ENCODE data around the gene P2RX2.

P2RX2 gene

GRCh38 chr12:132618683-132619043, at the start of gene P2RX2:
Gene P2RX2, plus strand, starts transcription at chr12:132618776. Its CDS starts 41 bp downstream, at chr12:132618817.
- DNase-seq (ENCODE audit: low spot score): no peak

DNA sequence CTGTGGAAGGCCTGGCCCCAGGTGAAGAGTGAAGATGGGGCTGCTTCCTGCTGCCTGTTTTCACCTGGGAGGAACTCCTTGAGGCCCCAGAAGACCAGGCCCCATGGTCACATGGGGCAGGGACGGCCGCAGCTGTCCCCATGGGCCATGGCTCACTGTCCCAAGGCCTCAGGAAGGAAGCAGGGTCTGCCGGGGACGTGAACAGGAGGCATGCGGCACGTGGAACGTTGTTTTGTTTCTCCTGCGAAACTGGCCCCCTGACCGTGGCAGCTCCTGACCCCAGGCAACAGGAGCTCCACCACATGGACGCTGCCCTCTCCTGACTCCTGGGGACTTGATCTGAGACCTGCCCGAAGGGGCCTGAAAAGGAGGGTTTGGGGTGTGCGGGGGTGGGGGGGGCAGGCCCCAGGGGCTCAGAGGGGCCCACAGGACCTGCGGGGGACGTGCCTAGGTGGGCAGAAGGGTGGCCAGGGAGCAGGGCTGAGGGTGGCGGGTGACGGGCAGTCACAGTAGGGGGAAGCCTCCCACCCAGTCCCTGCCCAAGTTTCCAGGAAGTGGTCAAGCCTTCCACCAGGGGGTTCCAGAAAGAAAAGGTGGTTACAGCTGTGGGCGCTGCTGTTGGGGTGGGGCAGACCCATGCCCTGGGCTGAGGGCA, 49.6 kb upstream of the P2RX2 start:
- DNase-seq (ENCODE audit: low spot score): no peak

DNA sequence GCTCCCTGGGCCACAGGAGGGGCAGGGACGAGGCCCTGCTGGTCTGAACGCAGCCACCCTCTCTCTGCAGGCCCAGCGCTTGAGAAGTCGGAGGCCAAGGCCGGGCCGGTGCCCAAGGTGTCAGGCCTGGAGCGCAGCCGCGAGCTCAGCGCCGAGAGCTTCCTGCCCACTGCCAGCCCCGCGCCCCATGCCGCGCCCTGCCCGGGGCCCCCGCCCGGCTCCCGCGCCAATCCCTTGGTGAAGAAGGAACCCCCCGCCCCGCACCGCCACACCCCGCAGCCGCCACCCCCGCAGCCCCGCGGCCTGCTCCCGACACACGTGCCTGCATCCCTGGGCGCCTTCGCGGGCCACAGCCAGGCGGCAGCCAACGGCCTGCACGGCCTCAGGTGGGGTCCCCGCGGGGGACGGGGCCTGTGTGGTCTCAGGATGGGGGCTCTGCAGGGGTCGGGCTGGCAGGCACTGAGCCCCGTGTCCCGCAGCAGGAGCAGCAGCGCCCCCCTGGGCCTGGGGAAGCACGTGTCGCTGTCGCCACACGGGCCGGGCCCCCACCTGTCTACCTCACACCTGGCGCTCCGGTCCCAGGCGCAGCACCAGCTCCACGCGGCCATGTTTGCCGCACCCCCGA, 48.6 kb upstream of the P2RX2 start:
- no peak for DNase-seq (ENCODE audit: low spot score)

GRCh38 chr12:132570635-132571034, 47.9 kb upstream of the P2RX2 start:
- no peak for DNase-seq (ENCODE audit: low spot score)

- DNase-seq (ENCODE audit: low spot score): no peak
Measured at GRCh38 chr12:132571051-132571450, 47.5 kb upstream of the P2RX2 start.

- DNase-seq (ENCODE audit: low spot score): no peak
Measured at GRCh38 chr12:132571598-132571997, 47.0 kb upstream of the P2RX2 start.

DNA sequence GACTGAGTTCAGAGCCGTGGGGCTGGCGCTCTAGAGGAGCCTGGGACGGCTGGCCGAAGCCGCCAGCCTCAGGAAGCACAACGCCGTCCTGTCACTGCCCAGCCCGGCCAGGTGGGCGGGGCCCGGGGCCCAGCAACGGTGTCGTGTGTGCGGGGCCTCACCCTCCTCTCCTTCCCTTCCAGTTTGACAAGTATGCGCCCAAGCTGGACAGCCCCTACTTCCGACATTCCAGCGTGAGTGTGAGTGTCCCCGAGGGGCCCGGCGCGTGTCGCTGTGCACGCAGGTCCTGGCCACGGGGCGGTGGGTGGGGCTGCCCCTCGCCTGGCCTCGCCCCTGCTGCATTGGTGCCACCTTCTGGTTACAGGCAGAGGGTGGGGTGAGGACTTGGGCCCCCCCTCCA, 46.5 kb upstream of the P2RX2 start:
- no peak for DNase-seq (ENCODE audit: low spot score)

GRCh38 chr12:132572801-132573760, 45.5 kb upstream of the P2RX2 start:
- no peak for DNase-seq (ENCODE audit: low spot score)

GRCh38 chr12:132574271-132574996, 44.1 kb upstream of the P2RX2 start:
- no peak for DNase-seq (ENCODE audit: low spot score)

- no peak for DNase-seq (ENCODE audit: low spot score)
Measured at GRCh38 chr12:132575661-132576060, 42.9 kb upstream of the P2RX2 start.

DNA sequence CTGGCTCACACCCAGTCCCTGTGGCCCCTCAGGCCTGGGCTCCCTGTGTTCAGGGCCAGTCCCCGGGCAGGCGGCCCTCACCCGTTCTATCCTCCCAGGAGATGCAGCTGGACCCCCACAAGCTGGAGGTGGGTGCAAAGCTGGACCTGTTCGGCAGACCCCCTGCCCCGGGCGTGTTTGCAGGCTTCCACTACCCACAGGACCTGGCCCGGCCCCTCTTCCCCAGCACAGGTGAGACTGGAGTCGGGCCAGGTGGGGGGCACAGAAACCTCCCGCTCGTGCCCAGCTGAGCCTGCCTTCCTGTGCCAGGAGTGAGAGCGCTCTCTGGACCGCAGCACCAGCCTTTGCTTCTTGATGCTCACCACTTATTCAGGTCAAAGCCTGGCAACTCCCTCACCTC, 41.9 kb upstream of the P2RX2 start:
- DNase-seq (ENCODE audit: low spot score): no peak

DNA sequence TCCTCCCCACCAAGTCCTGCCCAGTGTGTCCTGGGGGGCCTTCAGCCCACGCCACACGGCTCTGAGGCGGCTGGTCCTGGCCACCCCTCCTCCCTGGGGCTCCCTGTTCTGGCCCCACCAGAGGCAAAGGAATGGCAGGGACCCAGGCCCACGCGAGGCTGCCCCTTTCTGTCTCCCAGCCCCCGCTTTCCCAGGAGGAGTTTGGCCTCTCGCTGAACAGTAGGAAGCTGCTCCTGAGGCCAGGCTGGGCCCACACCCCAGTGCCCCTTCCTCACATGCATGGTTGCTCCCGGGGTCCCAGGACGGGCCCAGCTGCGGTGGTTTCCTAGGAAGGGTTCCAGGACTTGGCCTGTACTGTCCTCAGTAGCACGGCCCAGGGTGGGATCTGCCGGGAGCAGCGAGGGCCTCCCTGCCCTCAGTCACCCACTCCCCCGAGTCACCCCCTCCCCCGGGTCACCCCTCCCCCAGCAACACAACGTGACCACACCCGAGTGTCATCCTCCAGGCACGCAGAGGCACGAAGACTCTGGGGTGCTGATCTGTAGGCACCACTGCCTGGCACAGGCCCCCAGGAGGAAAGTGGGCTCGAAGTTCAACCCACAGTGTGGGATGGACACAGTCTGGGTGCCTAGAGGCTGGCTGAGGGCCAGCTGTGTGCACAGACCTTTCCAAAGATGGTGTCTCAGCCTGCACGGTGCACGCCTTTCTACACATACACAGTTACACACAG, 41.2 kb upstream of the P2RX2 start:
- DNase-seq (ENCODE audit: low spot score): no peak

GRCh38 chr12:132578118-132578517, 40.5 kb upstream of the P2RX2 start:
- no peak for DNase-seq (ENCODE audit: low spot score)

GRCh38 chr12:132578826-132579225, 39.8 kb upstream of the P2RX2 start:
- DNase-seq (ENCODE audit: low spot score): no peak

- DNase-seq (ENCODE audit: low spot score): no peak
Measured at GRCh38 chr12:132579744-132580143, 38.8 kb upstream of the P2RX2 start.

- DNase-seq (ENCODE audit: low spot score): no peak
Measured at GRCh38 chr12:132580701-132581292, 37.8 kb upstream of the P2RX2 start.

DNA sequence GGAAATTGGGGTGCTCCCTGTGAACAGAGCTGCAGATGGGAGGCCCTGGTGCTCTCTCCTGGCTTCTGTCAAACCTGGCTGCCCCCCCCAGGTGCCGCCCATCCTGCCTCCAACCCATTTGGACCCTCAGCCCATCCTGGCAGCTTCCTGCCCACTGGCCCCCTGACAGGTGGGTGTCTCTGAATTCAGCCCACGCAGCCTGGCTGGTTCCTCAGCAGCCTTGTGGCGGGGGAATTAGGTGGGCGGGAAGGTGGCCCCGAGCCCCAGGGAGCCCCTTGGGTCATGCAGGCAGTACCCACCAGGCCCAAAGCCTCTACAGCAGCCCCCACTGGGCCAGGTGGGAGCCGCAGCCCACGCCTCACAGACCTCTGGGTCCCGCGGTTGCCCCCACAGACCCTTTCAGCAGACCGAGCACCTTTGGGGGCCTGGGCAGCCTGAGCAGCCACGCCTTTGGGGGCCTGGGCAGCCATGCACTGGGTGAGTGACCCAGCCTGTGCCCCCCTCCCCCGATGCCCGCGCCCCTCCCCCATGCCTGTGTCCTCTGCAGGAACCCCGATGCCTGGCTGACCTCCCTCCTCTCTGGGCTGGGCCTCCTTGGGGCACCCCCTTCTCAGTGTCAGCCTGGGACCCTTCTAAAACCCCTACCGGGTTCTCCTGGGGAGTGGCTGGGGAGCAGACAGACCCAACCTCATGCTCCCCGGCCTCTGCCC, 37.1 kb upstream of the P2RX2 start:
- DNase-seq (ENCODE audit: low spot score): no peak

DNA sequence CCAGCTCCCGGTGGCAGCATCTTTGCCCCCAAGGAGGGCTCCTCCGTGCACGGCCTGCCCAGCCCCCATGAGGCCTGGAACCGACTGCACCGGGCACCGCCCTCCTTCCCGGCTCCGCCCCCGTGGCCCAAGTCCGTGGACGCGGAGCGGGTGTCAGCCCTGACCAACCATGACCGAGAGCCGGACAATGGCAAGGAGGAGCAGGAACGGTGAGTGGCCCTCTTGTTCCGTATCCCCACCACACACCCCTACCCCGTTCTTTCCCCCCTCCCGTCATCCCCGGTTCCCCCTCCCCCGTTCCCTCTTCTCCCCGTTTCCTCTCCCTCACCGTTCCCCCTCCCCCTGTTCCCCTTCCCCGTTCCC, 36.5 kb upstream of the P2RX2 start:
- no peak for DNase-seq (ENCODE audit: low spot score)

DNA sequence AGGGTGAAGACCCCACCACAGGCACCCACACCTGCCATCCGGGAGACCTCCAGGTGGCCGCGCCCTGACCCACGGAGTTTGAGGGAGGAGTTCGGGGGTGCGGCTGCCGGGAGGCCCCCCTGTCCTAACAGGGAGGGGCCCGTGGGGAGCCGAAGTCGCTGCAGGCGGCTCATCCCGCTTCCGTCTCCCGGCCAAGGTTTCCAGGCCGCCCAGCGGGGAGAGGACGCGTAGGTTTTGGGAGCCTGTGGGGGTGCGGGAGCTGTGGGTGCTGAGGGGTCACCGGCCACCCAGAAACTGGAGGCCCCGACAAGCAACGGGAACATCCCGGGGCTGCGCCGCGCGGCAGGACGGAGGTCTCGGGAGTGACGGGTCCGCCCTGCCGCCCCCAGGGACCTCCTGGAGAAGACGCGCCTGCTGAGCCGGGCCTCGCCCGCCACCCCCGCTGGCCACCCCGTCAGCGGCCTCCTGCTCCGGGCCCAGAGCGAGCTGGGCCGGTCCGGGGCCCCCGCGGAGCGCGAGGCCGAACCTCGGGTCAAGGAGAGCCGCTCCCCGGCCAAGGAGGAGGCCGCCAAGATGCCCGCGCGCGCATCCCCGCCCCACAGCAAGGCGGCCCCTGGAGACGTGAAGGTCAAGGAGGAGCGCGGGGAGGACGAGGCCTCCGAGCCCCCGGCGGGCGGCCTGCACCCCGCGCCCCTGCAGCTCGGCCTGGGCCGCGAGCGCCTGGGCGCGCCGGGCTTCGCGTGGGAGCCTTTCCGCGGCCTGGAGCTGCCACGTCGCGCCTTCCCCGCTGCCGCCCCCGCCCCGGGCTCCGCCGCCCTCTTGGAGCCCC, 35.8 kb upstream of the P2RX2 start:
- no peak for DNase-seq (ENCODE audit: low spot score)

DNA sequence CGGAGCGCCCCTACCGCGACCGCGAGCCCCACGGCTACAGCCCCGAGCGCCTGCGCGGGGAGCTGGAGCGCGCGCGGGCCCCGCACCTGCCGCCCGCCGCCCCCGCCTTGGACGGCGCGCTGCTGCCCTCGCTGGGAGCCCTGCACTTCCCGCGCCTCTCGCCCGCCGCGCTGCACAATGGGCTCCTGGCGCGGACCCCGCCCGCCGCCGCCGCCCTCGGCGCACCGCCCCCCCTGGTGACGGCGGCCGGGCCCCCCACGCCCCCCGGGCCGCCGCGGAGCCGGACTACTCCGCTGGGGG, 35.2 kb upstream of the P2RX2 start:
- no peak for DNase-seq (ENCODE audit: low spot score)

All from CD4-positive, alpha-beta T cell treated with Interleukin-2 at 100 ng/mL for 4 hours (primary cell).